NCI-H1417 treated with DMSO at 0.1 percent for 48 hours (cell line): ENCODE data around the gene SUZ12.
"Not testable (repeated sequence)": the region's sequence is repeated elsewhere in the genome, so short reads cannot be mapped to it uniquely, and the experiment has no call there.

Experiments
- DNase-seq: peaks from one replicate; lab custom pipeline; 2025; lab: John Stamatoyannopoulos, UW

The SUZ12 gene

DNA sequence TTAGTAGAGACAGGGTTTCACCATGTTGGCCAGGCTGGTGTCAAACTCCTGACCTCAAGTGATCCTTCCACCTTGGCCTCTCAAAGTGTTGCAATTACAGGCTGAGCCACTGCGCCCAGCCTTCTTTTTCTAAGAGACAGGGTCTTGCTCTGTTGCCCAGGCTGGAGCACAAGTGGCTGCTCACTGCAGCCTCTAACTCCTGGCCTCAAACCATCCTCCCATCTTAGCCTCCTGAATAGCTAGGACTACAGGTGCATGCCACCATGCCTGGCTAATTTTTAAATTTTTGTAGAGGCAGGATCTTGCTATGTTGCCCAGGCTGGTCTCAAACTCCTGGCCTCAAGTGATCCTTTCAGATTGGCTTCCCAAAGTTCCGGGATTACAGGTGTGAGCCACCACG, 15.1 kb downstream of the SUZ12 start:
- not testable (repeated sequence) for DNase-seq

DNA sequence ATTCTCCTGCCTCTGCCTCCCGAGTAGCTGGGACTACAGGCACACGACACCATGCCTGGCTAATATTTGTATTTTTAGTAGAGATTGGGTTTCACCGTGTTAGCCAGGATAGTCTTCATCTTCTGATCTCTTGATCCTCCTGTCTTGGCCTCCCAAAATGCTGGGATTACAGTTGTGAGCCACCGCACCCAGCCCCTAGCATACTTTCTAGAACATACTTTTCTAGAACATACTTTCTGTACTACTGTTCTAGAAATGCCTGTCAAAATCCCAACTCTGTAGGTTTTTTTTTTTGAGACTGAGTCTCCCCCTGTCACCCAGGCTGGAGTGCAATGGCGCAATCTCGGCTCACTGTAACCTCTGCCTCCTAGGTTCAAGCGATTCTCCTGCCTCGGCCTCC, 27.3 kb downstream of the SUZ12 start:
- DNase-seq, result not testable (repeated sequence)

DNA sequence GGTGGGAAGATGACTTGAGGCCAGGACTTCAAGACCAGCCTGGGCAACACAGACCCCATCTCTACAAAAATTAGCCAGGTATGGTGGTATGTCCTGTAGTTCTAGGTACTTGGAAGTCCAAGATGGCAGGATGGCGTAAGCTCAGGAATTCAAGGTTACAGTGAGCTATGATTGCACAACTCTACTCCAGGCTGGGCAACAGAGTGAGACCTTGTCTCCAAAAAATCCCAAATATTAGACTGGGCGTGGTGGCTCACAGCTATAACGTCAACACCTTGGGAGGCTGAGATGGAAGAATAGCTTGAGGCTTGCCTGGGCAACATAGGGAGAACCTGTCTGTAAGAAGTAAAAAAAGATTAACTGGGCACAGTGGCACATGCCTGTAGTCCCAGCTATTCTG, 30.8 kb downstream of the SUZ12 start:
- DNase-seq, result no peak

DNA sequence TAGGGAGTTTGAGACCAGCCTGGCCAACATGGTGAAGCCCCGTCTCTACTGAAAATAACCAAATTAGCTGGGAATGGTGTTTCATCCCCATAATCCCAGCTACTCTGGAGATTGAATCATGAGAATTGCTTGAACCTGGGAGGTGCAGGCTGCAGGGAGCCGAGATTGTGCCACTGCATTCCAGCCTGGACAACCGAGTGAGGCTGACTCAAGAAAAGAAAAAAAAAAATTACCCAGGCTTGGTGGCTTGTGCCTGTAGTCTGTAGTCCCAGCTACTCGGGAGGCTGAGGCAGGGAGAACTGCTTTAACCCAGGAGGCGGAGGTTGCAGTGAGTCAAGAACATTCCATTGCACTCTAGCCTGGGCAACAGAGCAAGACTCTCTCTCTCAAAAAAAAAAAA, 33.6 kb downstream of the SUZ12 start:
- not testable (repeated sequence) for DNase-seq

DNA sequence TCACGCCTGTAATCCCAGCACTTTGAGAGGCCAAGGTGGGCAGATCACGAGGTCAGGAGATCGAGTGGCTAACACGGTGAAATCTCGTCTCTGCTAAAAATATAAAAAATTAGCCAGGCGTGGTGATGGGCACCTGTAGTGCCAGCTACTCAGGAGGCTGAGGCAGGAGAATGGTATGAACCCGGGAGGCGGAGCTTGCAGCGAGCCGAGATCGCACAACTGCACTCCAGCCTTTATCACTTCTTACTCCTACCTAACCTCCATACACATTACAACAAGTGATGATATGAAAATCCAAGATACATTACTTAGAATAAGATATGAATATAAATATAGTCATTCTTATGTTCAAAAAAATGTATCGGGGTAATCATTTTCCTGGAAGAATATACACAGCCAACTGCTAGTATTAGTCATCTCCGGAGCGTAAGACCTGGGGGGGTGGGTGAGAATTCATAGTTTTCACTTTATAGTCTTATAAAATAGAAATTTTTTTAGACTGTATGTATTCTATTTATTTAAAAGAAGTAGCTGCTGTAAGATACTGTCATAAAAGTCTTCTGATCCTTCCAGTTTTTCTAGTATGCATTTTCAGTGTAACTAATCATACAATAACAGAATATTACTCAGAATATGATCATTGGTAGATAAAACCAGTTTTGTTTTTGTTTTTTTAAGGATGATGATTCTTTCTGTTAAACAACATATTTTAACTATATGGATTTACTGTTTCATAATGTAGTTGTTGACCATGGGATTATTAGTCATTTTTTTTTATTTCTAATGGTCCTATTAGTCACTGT, 37.7 kb downstream of the SUZ12 start:
- not testable (repeated sequence) for DNase-seq

DNA sequence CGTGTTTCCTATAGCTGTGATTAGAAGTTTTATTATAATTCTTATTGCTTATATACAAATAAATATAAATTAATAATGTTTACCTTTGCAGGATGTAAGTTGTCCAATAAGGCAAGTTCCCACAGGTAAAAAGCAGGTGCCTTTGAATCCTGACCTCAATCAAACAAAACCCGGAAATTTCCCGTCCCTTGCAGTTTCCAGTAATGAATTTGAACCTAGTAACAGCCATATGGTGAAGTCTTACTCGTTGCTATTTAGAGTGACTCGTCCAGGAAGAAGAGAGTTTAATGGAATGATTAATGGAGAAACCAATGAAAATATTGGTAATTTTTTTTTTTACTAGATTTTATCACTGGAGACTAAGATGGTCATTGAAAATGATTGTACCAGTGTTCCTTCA, 38.6 kb downstream of the SUZ12 start:
- DNase-seq, result not testable (repeated sequence)

DNA sequence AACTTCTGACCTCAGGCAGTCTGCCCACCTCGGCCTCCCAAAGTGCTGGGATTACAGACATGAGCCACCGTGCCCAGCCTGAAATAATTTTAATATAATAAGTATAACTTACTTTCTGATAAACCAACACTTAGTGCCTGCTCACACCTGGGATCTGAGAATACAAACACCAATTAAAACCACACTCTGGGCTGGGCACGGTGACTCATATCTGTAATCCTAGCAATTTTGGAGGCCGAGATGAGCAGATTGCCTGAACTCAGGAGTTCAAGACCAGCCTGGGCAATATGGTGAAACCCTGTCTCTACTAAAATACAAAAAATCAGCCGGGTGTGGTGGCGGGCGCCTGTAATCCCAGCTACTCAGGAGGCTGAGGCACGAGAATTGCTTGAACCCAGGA, 55.0 kb downstream of the SUZ12 start:
- DNase-seq, result not testable (repeated sequence)

DNA sequence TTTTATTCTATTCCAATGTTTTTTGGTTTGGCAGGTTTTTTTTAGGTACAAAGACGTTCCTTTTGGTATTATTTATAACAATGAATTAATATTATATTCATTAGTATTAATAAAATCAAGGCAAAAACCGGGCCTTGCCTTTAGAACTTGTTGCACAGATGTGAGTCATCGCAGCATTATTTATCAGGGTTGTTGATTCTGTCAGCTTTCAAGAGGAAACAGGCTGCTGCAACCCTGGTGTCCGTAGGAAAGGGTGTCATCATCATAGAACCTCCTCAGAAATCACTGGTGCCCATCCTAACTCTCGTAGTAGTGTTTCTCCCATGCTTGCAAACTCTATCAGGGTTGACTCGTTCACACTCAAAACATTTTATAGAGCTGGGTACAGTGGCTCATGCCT, 60.2 kb downstream of the SUZ12 start:
- no peak for DNase-seq

DNA sequence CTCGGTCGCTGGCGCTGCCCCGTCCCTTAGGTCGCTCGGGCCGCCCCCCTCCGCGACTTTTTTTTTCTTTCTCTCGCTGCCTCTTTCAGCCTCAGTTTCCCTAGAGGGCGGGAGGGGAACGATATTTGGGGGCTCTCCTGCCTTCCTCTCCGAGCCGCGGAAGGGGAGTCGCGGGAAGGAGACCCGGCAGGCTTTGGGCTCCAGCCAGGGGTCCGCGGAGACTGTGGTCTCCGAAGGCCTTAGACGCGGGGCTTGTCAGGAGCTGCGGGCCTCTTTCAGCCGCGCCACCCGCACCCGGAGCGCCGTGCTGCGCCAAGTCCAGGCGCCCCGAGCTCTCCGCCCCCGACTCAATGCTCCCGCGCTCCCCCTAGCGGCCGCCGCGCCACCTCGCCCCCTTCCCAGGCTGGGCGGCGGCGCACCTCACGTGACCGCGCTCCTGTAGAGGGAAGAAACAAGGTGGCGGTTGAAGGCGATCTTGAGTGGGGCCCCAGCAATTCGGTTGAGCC, 70.2 kb downstream of the SUZ12 start, which contains the start of gene LRRC37B:
TSS of gene LRRC37B (plus strand) at position 427 of the 506 bp plus-strand sequence. CDS start 14,010 bp downstream, outside the sequence.
- DNase-seq, result peak; percentile 51

DNA sequence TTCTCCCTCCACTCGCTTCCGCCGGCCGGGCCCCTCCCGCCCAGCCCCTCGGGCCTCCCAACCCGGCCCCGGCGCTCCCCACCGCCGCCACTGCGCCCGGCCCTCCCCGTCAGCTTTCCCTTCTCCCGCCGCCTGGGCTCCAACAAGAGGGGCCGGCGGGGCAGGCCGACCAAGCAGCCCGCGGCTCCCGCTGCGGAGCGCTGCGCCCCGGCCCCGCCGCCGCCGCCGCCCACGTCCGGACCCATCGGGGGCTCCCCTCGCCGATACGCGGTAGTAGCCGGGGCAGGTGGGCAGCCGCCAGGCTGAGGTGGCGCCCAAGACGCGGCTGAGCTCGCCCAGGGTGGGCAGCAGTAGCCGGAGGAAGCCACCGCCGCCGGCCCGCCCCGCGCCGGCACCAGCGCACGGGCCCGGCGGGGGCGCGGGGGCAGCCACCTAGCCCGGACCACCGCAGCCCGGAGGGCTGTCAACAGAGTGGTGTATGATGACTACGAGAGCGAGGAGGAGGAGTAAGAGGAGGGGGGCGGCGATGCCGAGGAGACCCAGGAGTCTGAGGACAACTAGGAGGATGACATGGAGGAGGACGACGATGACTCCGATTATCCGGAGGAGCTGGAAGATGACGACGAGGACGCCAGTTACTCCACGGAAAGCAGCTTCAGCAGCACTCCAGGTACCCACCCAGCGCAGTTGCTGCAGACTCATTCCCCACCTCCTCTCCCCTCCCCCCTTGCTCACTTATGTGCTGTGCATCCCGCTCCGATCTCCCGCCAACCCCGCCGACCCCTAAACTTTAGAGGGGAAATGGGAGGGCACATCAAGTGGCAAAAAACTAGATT, 70.9 kb downstream of the SUZ12 start:
- DNase-seq, result no peak

DNA sequence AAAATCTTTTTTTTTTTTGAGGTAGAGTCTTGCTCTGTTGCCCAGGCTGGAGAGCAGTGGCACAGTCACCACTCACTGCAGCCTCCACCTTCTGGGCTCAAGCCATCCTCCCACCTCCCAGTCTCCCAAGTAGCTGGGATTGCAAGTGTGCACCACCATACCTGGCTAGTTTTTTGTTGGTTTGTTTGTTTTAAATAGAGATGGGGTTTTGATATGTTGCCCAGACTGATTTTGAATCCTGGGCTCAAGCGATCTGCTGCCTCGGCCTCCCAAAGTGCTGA, 72.4 kb downstream of the SUZ12 start:
- DNase-seq, result no peak

DNA sequence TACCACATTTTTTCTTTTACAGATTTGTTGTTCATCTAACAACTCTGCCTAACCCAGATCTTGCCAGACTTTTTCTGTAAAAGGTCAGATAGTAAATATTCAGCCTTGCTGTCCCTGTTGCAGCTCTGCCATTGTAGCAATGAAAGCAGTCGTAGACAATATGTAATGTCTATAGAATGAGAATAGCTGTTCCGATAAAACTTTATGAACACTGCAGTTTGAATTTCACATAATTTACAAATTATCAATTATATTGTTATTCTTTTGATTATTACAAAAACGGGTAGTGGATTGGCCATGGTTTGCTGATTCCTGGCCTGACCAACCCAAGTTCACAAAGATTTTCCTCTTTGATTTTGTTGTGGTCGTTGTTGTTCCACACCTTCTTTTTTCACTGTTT, 73.3 kb downstream of the SUZ12 start:
- DNase-seq, result no peak

DNA sequence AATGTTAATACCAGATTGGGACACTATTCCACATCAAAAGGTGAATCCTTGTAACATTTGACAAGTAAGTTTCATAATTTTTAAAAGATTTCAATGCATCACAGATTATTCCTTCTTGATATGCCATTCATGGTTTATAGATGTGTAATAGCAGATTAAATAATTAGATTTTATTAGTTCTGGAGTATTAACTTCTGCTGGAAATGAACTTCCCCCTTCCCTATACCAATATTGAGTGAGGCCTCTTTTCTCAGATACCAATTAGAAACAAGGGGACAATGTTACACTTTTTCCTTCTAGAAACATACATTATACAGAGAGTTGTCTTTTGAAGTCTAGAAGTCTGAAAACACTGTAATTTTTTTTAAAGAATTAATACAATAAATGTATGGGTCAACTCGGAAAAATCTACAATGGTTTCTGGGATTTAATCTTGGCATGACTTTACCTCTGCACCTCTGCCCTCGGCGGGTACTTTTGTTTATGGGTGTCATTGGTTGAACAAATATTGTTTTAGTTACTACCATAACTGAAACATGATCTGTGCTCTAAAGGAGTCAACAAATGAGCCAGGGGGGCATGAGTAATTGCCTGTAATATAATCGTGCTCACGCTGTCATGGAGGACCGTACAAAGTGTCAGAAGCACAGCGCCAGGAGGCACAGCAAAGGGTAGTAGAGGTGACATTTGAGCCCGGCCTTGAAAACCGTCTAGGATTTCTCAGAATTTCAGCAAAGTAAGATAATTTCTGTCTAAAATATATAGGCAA, 78.6 kb downstream of the SUZ12 start:
- peak; percentile 76 for DNase-seq

DNA sequence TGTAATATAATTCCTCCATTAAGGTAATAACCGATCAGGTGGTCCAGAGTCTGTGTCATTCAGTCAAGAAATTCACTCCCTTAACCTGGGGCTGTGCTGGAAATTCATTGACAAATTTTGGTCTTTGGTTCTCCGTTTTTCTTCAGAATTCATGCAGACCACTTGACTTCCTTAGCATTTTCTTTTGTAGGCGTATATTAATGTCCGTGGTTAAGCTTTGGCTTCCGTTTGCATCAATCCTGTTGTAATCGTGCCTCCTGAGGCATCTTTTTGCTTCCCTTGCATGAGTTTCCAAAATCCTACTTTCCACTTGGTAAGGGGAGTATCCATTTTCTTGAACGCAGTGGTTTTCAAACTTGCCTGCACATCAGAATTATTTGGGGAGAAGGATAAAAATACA, 79.4 kb downstream of the SUZ12 start:
- no peak for DNase-seq

DNA sequence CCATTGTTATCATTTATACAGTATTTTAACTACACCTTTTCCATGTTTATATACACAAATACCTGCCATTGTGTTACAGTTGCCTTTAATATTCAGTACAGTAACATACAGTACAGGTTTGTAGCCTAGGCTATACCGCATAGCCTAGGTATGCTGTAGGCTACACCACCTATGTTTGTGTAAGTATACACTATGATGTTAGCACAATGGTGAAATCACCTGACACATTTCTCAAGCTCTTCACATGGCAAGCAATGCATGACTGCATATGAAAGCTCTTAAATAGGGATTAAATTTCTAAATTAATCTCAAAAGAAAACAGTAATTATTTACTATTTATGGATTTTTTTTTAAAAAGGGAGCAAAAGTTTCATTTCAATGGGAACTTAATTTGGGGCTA, 82.4 kb downstream of the SUZ12 start:
- no peak for DNase-seq

DNA sequence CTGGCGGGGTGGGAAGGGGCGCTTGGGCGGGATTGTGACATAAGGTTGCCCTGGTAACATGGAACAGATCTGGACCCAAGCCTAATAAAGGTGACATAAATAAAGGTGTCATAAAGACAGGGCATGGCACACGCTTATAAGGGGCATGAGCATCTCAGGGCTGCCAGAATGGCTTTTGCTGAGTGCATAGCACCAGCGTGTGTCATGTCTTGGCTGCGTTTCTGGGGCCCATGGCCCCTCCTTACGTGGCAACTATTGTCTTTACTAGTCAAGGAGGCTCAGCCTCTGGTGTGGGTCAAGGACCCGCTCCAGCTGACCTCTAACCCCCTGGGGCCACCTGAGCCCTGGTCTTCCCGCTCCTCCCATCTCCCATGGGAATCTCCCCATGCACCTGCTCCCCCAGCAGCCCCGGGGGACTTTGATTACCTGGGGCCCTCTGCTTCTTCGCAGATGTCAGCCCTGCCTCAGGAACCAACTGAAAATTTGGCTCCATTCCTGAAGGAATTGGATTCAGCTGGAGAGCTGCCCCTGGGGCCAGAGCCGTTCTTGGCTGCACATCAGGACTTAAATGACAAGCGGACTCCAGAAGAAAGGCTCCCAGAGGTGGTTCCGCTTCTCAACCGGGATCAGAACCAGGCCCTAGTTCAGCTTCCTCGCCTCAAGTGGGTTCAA, 84.3 kb downstream of the SUZ12 start:
- no peak for DNase-seq

DNA sequence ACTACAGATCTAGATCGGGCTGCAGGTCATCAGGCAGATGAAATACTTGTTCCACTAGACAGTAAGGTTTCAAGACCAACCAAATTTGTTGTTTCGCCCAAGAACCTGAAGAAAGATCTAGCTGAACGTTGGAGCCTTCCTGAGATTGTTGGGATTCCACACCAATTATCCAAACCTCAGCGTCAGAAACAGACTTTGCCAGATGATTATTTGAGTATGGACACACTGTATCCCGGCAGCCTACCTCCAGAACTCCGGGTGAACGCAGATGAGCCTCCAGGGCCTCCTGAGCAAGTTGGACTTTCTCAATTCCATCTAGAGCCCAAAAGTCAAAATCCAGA, 84.8 kb downstream of the SUZ12 start:
- DNase-seq, result no peak

DNA sequence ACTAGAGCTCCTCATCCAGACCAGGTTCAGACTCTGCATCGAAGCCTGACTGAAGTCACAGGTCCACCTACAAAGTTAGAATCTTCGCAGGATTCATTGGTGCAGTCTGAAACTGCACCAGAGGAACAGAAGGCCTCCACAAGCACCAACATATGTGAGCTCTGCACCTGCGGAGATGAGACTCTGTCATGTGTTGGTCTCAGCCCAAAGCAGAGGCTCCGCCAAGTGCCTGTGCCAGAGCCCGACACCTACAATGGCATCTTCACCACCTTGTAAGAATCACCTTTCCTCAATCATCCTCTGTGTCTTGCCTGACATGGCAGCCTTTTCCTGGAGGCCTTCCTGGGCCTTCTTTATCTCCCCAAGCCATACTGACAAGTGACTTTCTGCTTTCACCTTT, 85.7 kb downstream of the SUZ12 start:
- not testable (repeated sequence) for DNase-seq

DNA sequence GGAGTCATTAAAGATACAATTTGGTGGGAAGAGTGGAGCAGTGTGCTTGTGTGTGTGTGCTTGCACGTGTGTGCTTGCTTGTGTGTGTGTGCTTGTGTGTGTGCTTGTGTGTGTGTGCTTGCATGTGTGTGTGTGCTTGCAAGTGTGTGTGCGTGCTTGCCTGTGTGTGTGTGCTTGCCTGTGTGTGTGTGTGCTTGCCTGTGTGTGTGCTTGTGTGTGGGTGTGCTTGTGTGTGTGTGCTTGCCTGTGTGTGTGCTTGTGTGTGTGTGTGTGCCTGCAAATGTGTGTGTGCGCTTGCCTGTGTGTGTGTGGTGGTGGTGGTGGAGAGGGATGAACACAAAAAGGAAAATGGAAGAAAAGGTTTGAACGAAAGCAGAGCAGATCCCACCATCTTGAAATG, 90.5 kb downstream of the SUZ12 start:
- DNase-seq, result not testable (repeated sequence)

DNA sequence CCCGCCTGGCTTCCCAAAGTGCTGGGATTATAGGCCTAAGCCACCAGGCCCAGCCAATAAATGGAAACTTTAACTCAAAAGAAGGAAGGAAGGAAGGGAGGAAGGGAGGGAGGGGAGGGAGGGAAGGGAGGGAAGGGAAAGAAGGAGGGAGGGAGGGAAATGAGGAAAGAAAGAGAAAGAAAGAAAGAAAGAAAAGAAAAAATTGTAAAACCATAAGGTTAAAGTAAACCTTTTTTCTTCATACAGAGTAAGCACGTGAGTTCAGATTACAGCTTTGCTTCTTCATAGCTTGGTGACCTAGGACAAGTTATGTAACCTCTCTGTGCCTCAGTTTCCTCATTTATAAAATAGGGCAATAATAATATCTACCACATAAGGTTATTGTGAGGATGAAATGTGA, 96.4 kb downstream of the SUZ12 start:
- no peak for DNase-seq

DNA sequence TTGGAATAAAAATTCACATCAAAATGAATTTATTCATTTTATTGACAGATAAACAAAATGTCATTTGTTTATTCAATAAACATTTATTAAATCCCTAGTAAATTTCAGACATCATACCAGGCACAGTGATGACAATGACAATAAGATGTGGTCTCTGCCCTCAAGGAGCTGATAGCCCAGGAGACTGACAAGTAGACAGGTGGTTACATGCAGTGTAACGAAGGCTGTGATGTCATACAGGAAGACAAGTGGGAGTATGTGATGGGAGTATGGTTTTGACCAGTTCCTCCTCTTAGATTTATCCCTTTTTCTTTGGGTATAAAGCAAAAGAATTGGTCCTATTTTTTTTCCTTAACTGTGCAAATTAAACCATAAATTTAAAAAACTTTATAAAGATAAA, 97.0 kb downstream of the SUZ12 start:
- not testable (repeated sequence) for DNase-seq

DNA sequence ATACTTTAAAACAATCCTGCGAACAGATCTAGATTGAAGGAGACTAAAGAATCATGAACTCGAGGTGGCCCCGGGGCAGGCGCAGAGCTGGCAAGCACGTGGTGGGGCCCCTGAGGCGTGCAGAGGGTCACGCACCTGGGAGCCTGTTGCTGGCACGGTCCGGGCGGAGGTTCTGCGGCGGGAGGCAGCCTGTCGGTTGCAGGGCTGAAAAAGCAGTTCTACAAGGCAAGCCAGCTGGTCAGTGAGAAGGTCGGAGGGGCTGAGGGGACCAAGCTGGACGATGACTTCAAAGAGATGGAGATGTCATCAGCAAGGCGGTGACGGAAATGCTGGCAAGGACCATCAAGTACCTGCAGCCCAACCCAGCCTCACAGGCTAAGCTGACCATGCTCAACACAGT, 103.4 kb downstream of the SUZ12 start:
- not testable (repeated sequence) for DNase-seq
